ENCODE results near the gene CSTF1.

CSTF1 gene

DNA sequence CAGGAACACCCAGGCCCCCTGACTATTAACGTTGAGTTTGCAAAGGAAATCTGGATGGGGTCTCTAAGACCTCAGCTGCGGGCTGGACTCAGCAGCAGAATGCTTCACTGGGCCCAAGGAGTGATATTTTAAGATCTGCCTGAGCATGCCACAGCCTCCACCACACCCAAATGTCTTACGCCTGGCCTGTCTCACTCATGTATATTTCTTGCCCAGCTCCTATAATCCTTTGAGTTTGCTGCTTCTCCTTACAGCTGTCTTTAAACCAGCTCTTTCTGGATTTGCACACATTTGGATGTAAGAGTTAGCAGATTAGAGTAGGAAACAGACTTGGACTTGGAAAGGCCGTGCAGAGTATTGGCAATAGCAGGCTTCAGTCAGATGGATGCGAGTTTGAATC is 36.0 kb downstream of the CSTF1 start:
- H3K9me3 ChIP-seq (ENCODE audit: control insufficient read depth, insufficient read depth, low read length), result no peaks in the 10 kb centered on the region
- TF ChIP-seq, protein P1, sequence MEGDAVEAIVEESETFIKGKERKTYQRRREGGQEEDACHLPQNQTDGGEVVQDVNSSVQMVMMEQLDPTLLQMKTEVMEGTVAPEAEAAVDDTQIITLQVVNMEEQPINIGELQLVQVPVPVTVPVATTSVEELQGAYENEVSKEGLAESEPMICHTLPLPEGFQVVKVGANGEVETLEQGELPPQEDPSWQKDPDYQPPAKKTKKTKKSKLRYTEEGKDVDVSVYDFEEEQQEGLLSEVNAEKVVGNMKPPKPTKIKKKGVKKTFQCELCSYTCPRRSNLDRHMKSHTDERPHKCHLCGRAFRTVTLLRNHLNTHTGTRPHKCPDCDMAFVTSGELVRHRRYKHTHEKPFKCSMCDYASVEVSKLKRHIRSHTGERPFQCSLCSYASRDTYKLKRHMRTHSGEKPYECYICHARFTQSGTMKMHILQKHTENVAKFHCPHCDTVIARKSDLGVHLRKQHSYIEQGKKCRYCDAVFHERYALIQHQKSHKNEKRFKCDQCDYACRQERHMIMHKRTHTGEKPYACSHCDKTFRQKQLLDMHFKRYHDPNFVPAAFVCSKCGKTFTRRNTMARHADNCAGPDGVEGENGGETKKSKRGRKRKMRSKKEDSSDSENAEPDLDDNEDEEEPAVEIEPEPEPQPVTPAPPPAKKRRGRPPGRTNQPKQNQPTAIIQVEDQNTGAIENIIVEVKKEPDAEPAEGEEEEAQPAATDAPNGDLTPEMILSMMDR (IDR thresholded peaks at IDR 0.05; ENCODE audit: low read depth, low read length, poor library complexity, severe bottlenecking), result no peak
- no peak for TF ChIP-seq EZH2phosphoT487 (IDR thresholded peaks at IDR 0.05; ENCODE audit: borderline replicate concordance, low read length)
- H3K4me1 ChIP-seq (ENCODE audit: control insufficient read depth, low read length), result peaks cover 29% of the 10 kb centered on the region
- H4K20me1 ChIP-seq (ENCODE audit: control insufficient read depth, insufficient read depth, low read depth, low read length), result no peaks in the 10 kb centered on the region
- H3K27ac ChIP-seq (ENCODE audit: low read depth, low read length), result no peak overlapping the region
- no peaks in the 10 kb centered on the region for H3K36me3 ChIP-seq (ENCODE audit: control insufficient read depth, low read length)
- no peaks in the 10 kb centered on the region for H3K9me2 ChIP-seq (replicated peaks; ENCODE audit: control insufficient read depth, low read length)
- no peaks in the 10 kb centered on the region; the same call in 1 of the 2 replicates for H3K27me3 ChIP-seq (ENCODE audit: control insufficient read depth, low read length)
- H3F3A ChIP-seq (ENCODE audit: control insufficient read depth, insufficient read depth), result no peaks in the 10 kb centered on the region
- no peaks in the 10 kb centered on the region for H3K79me2 ChIP-seq (ENCODE audit: control insufficient read depth, low read length)
- peak overlapping the region; percentile 54 for H3K4me2 ChIP-seq (ENCODE audit: low read length)
- H3K4me3 ChIP-seq (ENCODE audit: low read length), result no peak overlapping the region

DNA sequence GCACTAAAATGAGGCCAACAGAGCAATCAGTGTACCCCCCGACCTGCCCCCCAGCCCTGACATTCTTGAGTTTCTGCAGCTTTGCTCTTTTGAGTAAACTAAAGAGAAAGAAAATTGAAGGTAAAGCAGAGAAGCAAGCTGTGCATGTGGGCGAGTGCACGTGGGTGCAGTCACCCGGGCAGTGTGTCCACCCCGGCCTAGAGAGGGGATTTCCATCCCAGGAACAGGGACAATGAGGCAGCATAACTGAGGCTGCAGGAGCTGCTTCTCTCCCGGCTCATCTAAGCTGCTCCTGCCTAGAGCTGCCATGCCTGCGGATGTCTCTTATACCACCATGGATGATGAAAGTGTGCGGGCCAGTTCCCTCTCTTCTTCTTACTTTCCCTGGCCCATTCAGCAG is 36.4 kb downstream of the CSTF1 start:
- Histone ChIP-seq H3F3A (ENCODE audit: control insufficient read depth, insufficient read depth) (no peaks in the 10 kb centered on the region), H3K79me2 (ENCODE audit: control insufficient read depth, low read length) (no peaks in the 10 kb centered on the region), H3K27me3 (ENCODE audit: control insufficient read depth, low read length) (no peaks in the 10 kb centered on the region; the same call in 1 of the 2 replicates), H3K4me2 (ENCODE audit: low read length) (peak overlapping the region; percentile 54), H3K9me2 (replicated peaks; ENCODE audit: control insufficient read depth, low read length) (no peaks in the 10 kb centered on the region), H3K4me1 (ENCODE audit: control insufficient read depth, low read length) (peaks cover 29% of the 10 kb centered on the region), H3K27ac (ENCODE audit: low read depth, low read length) (no peak overlapping the region), H4K20me1 (ENCODE audit: control insufficient read depth, insufficient read depth, low read depth, low read length) (no peaks in the 10 kb centered on the region), H3K9me3 (ENCODE audit: control insufficient read depth, insufficient read depth, low read length) (no peaks in the 10 kb centered on the region), H3K36me3 (ENCODE audit: control insufficient read depth, low read length) (no peaks in the 10 kb centered on the region), H3K4me3 (ENCODE audit: low read length) (peak overlapping the region; percentile 57)
- TF ChIP-seq EZH2phosphoT487 (IDR thresholded peaks at IDR 0.05; ENCODE audit: borderline replicate concordance, low read length), result no peak
- TF ChIP-seq, protein P1 (IDR thresholded peaks at IDR 0.05; ENCODE audit: low read depth, low read length, poor library complexity, severe bottlenecking), result no peak

DNA sequence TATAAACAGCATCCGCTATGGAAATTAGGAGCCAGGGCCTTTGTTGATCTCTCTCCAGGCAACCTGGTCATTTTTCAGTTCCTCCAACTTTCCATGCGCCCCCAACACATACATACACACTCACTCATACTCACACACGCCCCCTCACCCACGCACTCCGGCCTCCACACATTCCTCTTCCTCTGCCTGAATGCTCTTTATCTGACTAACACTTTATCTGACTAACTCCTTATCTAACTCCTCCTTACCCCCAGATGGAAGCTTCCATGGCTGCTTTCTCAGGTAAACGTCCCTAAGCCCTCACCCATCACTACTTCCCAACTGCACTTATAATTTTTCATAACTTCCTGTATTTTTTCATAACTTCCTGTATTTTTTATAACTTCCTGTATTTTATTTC is 37.1 kb downstream of the CSTF1 start:
- H4K20me1 ChIP-seq (ENCODE audit: control insufficient read depth, insufficient read depth, low read depth, low read length), result no peaks in the 10 kb centered on the region
- H3K79me2 ChIP-seq (ENCODE audit: control insufficient read depth, low read length), result no peaks in the 10 kb centered on the region
- no peaks in the 10 kb centered on the region for H3F3A ChIP-seq (ENCODE audit: control insufficient read depth, insufficient read depth)
- H3K27ac ChIP-seq (ENCODE audit: low read depth, low read length), result no peak overlapping the region
- H3K4me1 ChIP-seq (ENCODE audit: control insufficient read depth, low read length), result peaks cover 29% of the 10 kb centered on the region
- H3K9me2 ChIP-seq (replicated peaks; ENCODE audit: control insufficient read depth, low read length), result no peaks in the 10 kb centered on the region
- H3K4me2 ChIP-seq (ENCODE audit: low read length), result peak overlapping the region; percentile 54
- no peaks in the 10 kb centered on the region for H3K9me3 ChIP-seq (ENCODE audit: control insufficient read depth, insufficient read depth, low read length)
- H3K4me3 ChIP-seq (ENCODE audit: low read length), result peak overlapping the region; percentile 57
- no peaks in the 10 kb centered on the region; the same call in 1 of the 2 replicates for H3K27me3 ChIP-seq (ENCODE audit: control insufficient read depth, low read length)
- H3K36me3 ChIP-seq (ENCODE audit: control insufficient read depth, low read length), result no peaks in the 10 kb centered on the region
- TF ChIP-seq, protein P1 (IDR thresholded peaks at IDR 0.05; ENCODE audit: low read depth, low read length, poor library complexity, severe bottlenecking), result no peak
- TF ChIP-seq EZH2phosphoT487 (IDR thresholded peaks at IDR 0.05; ENCODE audit: borderline replicate concordance, low read length), result no peak

Data from DOHH2 (cell line).